Vagina (tissue), 2 donors: ENCODE results near the gene GABRB2.

Experiments used
- POLR2A ChIP-seq, 2 donors: fragments of 450-650 bp; IDR thresholded peaks; one replicate each; pipeline ENCODE4 v1.6.1; 2017; ENCODE audit warnings: antibody characterized with exemption in 2 of 2, mild to moderate bottlenecking in 2 of 2, moderate library complexity in 2 of 2
- TF ChIP-seq, protein P1 (sequence below), 3 experiments: fragments of 450-650 bp in 2 of 3; fragments of 200-600 bp in 1 of 3; sonication (generic) in 1 of 3; IDR thresholded peaks; one replicate each; pipeline ENCODE4 v1.5.1; 2017 to 2019; ENCODE audit warnings: antibody characterized with exemption in 3 of 3, mild to moderate bottlenecking in 2 of 3, moderate library complexity in 2 of 3

DNA sequence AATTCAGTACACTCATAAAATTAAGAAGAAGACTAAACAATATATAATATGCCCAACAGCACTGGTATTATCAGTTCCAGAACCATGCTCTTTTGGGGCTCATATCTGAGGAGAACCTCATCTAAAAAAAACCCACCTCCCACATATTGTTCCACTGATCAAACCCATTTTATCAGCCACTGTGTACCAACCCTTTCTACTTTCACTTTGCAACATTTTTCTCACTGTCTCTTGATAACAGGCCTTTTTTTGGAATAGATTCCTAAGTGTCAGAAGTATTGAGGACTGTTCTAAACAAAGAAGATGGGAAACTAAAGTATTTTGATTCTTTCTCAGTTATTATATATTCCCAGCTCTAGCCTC is 173.2 kb downstream of the GABRB2 start:
- TF ChIP-seq, protein P1, sequence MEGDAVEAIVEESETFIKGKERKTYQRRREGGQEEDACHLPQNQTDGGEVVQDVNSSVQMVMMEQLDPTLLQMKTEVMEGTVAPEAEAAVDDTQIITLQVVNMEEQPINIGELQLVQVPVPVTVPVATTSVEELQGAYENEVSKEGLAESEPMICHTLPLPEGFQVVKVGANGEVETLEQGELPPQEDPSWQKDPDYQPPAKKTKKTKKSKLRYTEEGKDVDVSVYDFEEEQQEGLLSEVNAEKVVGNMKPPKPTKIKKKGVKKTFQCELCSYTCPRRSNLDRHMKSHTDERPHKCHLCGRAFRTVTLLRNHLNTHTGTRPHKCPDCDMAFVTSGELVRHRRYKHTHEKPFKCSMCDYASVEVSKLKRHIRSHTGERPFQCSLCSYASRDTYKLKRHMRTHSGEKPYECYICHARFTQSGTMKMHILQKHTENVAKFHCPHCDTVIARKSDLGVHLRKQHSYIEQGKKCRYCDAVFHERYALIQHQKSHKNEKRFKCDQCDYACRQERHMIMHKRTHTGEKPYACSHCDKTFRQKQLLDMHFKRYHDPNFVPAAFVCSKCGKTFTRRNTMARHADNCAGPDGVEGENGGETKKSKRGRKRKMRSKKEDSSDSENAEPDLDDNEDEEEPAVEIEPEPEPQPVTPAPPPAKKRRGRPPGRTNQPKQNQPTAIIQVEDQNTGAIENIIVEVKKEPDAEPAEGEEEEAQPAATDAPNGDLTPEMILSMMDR (IDR thresholded peaks at IDR 0.05): no peak
- no peak for TF ChIP-seq POLR2A (IDR thresholded peaks at IDR 0.05)
